HepG2 (cell line): Measurements from ENCODE around the gene PIM3. TPM values are rescaled to one million over a fixed set of nuclear protein-coding genes. Genes with fewer than 3 reads are reported as not detected.
A peak's percentile ranks its signal among the peaks of the same experiment; 100 is the strongest.

Source experiments
- HDAC6 ChIP-seq: fragments of 200-600 bp; sonication (generic); IDR thresholded peaks from 2 replicates; pipeline ENCODE4 v1.7.0; 2017; ENCODE audit warnings: mild to moderate bottlenecking, antibody characterized with exemption, low read length, low read depth
- HMG20B ChIP-seq: conservative IDR thresholded peaks from 2 replicates; pipeline ENCODE4 v1.6.1; 2016; ENCODE audit warnings: missing genetic modification reagents, missing compliant biosample characterization
- JARID2 ChIP-seq: sonication (generic); formaldehyde crosslinking; IDR thresholded peaks from 2 replicates; pipeline ENCODE4 v1.8.1; 2023; ENCODE audit warnings: missing genetic modification reagents, inconsistent platforms; ENCODE audit not compliant: insufficient replicate concordance
- MAFK ChIP-seq, 2 experiments: IDR thresholded peaks in 1 of 2; conservative IDR thresholded peaks in 1 of 2; 2 replicates each; pipeline ENCODE4 v1.6.1; 2011; ENCODE audit warnings: improper control_type of control experiment in 2 of 2, low read length in 2 of 2
- MYNN ChIP-seq: sonication (generic); formaldehyde crosslinking; IDR thresholded peaks from 2 replicates; pipeline ENCODE4 v1.4.0; 2020; ENCODE audit warnings: mild to moderate bottlenecking, low read depth, missing genetic modification reagents
- NR2F6 ChIP-seq, 2 experiments: IDR thresholded peaks; 2 replicates each; pipeline ENCODE4 v1.6.1; 2016; ENCODE audit warnings: antibody characterized with exemption in 1 of 2, mild to moderate bottlenecking in 1 of 2
- SETDB1 ChIP-seq: sonication (generic); formaldehyde crosslinking; IDR thresholded peaks from 2 replicates; pipeline ENCODE4 v1.5.1; 2020; ENCODE audit warnings: missing genetic modification reagents, mild to moderate bottlenecking, borderline replicate concordance
- TEAD2 ChIP-seq: sonication (generic); formaldehyde crosslinking; IDR thresholded peaks from 2 replicates; pipeline ENCODE4 v1.9.0; 2021; ENCODE audit warnings: missing genetic modification reagents
- ZBTB21 ChIP-seq: sonication (generic); formaldehyde crosslinking; IDR thresholded peaks from 2 replicates; pipeline ENCODE4 v1.4.0; 2020; ENCODE audit warnings: missing genetic modification reagents
- ZEB1 ChIP-seq: IDR thresholded peaks from 2 replicates; pipeline ENCODE4 v1.6.1; 2012; ENCODE audit warnings: mild to moderate bottlenecking, low read depth, inconsistent platforms; ENCODE audit not compliant: insufficient replicate concordance
- ZNF577 ChIP-seq: sonication (generic); formaldehyde crosslinking; IDR thresholded peaks from 2 replicates; pipeline ENCODE4 v1.4.0; 2020; ENCODE audit warnings: mild to moderate bottlenecking, low read depth, missing genetic modification reagents, borderline replicate concordance
- polyA plus RNA-seq, 8 experiments: library from polyadenylated mRNA; depleted of rRNA in 3 of 8; stranded (reverse) in 7 of 8; unstranded in 1 of 8; fragments of >200 nt; fragmentation: Illumina TruSeq in 4 of 8; extraction: Trizol in 4 of 8; gene quantifications; 2 replicates each; pipeline versions ENCODE4 v1.2.1 to v1.2.3, GENCODE V29; 2011 to 2016; ENCODE audit warnings: low read depth in 4 of 8, missing spikeins in 1 of 8, mixed read lengths in 1 of 8; ENCODE audit not compliant: insufficient read depth in 1 of 8
- total RNA-seq, 5 experiments: library from RNA; depleted of rRNA; stranded (reverse); fragments of >200 nt; fragmentation: Illumina TruSeq; extraction: Trizol; gene quantifications; 2 replicates each; pipeline ENCODE4 v1.2.3, GENCODE V29; 2016; ENCODE audit warnings: low read depth in 1 of 5
- TF ChIP-seq, protein P1 (sequence below): sonication (generic); formaldehyde crosslinking; IDR thresholded peaks from 2 replicates; pipeline ENCODE4 v1.9.0; 2021; ENCODE audit warnings: mild to moderate bottlenecking, missing genetic modification reagents
- TF ChIP-seq, protein P2 (sequence below): sonication (generic); formaldehyde crosslinking; IDR thresholded peaks from 2 replicates; pipeline ENCODE4 v1.5.0; 2020; ENCODE audit warnings: mild to moderate bottlenecking, low read depth, missing genetic modification reagents, borderline replicate concordance
- TF ChIP-seq, protein P3 (sequence below): sonication (generic); formaldehyde crosslinking; IDR thresholded peaks from 2 replicates; pipeline ENCODE4 v1.5.0; 2020; ENCODE audit warnings: mild to moderate bottlenecking, missing genetic modification reagents, borderline replicate concordance
- TF ChIP-seq, protein P4 (sequence below): sonication (generic); formaldehyde crosslinking; IDR thresholded peaks from 2 replicates; pipeline ENCODE4 v1.8.1; 2023; ENCODE audit warnings: mild to moderate bottlenecking, missing genetic modification reagents

The PIM3 gene
- total and polyA plus RNA-seq, 2 of the 13 experiments (the other 11 are each of a cell fraction or from before 2014, with no cell fraction given) = 21.6 to 31.2 TPM

DNA sequence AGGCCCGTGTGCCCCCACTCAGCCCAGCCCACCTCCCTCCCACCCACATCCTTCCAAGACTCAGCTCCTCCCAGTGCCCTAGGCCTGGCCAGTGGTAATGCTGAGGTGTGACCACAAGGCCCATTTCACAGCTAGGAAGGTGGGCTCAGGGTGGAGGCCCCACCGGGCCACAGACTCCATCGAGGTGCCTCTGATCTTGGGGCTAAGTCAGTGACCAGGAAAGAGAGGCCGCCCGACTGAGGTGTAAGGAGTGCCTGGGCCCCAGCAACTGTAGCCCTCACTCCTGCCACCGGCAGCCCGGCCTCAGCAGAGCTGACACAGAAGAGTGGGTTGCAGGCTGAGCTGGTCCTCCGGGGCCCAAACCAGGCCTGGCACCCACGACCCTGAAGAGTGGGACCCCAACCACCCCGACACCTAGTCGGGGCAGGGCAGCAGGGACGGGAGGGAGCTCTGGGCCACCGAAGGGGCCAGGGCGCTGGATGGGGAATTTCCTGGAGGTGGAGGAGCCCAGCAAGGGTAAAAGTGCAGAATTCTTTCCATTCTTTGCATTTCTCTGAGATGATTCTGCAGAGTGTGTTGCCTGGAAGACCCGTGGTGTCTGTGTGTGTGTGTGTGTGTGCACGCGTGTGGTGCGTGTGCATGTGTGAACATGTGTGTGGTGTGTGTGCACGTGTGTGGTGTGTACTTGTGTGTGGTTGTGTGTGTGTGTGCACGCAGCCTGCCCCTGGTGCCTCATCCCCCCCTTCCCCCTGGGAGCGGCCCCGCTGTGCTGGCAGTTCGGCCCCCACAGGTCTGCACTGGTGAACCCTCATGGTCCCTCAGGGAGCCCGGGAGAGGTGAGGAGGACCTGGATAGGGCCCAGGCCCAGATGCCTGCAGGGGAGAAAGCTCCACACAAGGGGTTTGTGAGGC lies 8.3 kb upstream of the PIM3 start (continued):
- TF ChIP-seq, protein P1, sequence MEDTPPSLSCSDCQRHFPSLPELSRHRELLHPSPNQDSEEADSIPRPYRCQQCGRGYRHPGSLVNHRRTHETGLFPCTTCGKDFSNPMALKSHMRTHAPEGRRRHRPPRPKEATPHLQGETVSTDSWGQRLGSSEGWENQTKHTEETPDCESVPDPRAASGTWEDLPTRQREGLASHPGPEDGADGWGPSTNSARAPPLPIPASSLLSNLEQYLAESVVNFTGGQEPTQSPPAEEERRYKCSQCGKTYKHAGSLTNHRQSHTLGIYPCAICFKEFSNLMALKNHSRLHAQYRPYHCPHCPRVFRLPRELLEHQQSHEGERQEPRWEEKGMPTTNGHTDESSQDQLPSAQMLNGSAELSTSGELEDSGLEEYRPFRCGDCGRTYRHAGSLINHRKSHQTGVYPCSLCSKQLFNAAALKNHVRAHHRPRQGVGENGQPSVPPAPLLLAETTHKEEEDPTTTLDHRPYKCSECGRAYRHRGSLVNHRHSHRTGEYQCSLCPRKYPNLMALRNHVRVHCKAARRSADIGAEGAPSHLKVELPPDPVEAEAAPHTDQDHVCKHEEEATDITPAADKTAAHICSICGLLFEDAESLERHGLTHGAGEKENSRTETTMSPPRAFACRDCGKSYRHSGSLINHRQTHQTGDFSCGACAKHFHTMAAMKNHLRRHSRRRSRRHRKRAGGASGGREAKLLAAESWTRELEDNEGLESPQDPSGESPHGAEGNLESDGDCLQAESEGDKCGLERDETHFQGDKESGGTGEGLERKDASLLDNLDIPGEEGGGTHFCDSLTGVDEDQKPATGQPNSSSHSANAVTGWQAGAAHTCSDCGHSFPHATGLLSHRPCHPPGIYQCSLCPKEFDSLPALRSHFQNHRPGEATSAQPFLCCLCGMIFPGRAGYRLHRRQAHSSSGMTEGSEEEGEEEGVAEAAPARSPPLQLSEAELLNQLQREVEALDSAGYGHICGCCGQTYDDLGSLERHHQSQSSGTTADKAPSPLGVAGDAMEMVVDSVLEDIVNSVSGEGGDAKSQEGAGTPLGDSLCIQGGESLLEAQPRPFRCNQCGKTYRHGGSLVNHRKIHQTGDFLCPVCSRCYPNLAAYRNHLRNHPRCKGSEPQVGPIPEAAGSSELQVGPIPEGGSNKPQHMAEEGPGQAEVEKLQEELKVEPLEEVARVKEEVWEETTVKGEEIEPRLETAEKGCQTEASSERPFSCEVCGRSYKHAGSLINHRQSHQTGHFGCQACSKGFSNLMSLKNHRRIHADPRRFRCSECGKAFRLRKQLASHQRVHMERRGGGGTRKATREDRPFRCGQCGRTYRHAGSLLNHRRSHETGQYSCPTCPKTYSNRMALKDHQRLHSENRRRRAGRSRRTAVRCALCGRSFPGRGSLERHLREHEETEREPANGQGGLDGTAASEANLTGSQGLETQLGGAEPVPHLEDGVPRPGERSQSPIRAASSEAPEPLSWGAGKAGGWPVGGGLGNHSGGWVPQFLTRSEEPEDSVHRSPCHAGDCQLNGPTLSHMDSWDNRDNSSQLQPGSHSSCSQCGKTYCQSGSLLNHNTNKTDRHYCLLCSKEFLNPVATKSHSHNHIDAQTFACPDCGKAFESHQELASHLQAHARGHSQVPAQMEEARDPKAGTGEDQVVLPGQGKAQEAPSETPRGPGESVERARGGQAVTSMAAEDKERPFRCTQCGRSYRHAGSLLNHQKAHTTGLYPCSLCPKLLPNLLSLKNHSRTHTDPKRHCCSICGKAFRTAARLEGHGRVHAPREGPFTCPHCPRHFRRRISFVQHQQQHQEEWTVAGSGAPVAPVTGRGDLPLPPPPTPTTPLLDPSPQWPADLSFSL (CRISPR knock-in tag) = peak; percentile 98
- TF ChIP-seq ZBTB21 (CRISPR knock-in tag) = no peak
- no peak for TF ChIP-seq MAFK (conservative IDR thresholded peaks at IDR 0.05 in 1 of 2, IDR thresholded peaks at IDR 0.05 in 1 of 2; ENCODE audit: low read length in 2 of 2)
- TF ChIP-seq, protein P2, sequence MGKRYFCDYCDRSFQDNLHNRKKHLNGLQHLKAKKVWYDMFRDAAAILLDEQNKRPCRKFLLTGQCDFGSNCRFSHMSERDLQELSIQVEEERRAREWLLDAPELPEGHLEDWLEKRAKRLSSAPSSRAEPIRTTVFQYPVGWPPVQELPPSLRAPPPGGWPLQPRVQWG (CRISPR knock-in tag) = no peak
- TF ChIP-seq MYNN = no peak
- TF ChIP-seq NR2F6 (IDR thresholded peaks at IDR 0.05) = peak; percentile 66
- TF ChIP-seq NR2F6 (CRISPR knock-in tag; IDR thresholded peaks at IDR 0.05) = peak; percentile 59
- 0 out of 2 replicates have a peak, but pooled peaks have one; percentile 35 for TF ChIP-seq HMG20B
- TF ChIP-seq ZEB1 = peak; percentile 86
- TF ChIP-seq TEAD2 (CRISPR knock-in tag) = no peak
- no peak for TF ChIP-seq SETDB1 (CRISPR knock-in tag)
- TF ChIP-seq, protein P3, sequence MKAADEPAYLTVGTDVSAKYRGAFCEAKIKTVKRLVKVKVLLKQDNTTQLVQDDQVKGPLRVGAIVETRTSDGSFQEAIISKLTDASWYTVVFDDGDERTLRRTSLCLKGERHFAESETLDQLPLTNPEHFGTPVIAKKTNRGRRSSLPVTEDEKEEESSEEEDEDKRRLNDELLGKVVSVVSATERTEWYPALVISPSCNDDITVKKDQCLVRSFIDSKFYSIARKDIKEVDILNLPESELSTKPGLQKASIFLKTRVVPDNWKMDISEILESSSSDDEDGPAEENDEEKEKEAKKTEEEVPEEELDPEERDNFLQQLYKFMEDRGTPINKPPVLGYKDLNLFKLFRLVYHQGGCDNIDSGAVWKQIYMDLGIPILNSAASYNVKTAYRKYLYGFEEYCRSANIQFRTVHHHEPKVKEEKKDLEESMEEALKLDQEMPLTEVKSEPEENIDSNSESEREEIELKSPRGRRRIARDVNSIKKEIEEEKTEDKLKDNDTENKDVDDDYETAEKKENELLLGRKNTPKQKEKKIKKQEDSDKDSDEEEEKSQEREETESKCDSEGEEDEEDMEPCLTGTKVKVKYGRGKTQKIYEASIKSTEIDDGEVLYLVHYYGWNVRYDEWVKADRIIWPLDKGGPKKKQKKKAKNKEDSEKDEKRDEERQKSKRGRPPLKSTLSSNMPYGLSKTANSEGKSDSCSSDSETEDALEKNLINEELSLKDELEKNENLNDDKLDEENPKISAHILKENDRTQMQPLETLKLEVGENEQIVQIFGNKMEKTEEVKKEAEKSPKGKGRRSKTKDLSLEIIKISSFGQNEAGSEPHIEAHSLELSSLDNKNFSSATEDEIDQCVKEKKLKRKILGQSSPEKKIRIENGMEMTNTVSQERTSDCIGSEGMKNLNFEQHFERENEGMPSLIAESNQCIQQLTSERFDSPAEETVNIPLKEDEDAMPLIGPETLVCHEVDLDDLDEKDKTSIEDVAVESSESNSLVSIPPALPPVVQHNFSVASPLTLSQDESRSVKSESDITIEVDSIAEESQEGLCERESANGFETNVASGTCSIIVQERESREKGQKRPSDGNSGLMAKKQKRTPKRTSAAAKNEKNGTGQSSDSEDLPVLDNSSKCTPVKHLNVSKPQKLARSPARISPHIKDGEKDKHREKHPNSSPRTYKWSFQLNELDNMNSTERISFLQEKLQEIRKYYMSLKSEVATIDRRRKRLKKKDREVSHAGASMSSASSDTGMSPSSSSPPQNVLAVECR = peak; percentile 56; the same call in 1 of the 2 replicates
- TF ChIP-seq JARID2 (CRISPR knock-in tag) = no peak
- TF ChIP-seq HDAC6 = no peak
- TF ChIP-seq, protein P4, sequence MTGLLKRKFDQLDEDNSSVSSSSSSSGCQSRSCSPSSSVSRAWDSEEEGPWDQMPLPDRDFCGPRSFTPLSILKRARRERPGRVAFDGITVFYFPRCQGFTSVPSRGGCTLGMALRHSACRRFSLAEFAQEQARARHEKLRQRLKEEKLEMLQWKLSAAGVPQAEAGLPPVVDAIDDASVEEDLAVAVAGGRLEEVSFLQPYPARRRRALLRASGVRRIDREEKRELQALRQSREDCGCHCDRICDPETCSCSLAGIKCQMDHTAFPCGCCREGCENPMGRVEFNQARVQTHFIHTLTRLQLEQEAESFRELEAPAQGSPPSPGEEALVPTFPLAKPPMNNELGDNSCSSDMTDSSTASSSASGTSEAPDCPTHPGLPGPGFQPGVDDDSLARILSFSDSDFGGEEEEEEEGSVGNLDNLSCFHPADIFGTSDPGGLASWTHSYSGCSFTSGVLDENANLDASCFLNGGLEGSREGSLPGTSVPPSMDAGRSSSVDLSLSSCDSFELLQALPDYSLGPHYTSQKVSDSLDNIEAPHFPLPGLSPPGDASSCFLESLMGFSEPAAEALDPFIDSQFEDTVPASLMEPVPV (CRISPR knock-in tag) = no peak
- no peak for TF ChIP-seq ZNF577
